Measurements from ENCODE around the gene GAMT.

- no peak for TF ChIP-seq CTCF (IDR thresholded peaks at IDR 0.05; ENCODE audit: borderline replicate concordance, extremely low read depth, low read length, poor library complexity, severe bottlenecking)
- TF ChIP-seq EZH2 (IDR thresholded peaks at IDR 0.05; ENCODE audit: borderline replicate concordance, low read depth, low read length, severe bottlenecking): no peak
Measured at GRCh38 chr19:1421958-1422305, 20.6 kb upstream of the GAMT start.
